ENCODE data around the gene AIFM3. TPM values are rescaled to one million over a fixed set of nuclear protein-coding genes. Genes with fewer than 3 reads are reported as not detected.
"Not testable (repeated sequence)": the region's sequence is repeated elsewhere in the genome, so short reads cannot be mapped to it uniquely, and the experiment has no call there.

AIFM3 gene
- total RNA-seq, 8 experiments from 2014 or later: 0.21 to 1.9 (median 0.72) TPM

GRCh38 chr22:21001601-21002325 lies 34.7 kb downstream of the AIFM3 start, which contains the start of gene THAP7:
THAP7 (minus strand) TSS chr22:21002118; CDS start chr22:21001911, 207 bp downstream.
- peak; percentile 82 to 93 (median 90) for ATAC-seq (replicated peaks in 6 of 8)
- WGBS, 10 experiments: 0 to 5% (median 0%) methylated on average over 4 to 38 of the region's 83 CpGs; no CpG with 5 or more reads in 4 of the 10 experiments
- in situ Hi-C loops (cut with MboI; ENCODE audit: low pct_unique_long_range_greater_than_20kb in 2 of 9, low sequenced_read_pairs in 9 of 9, unreplicated experiment in 9 of 9): loop anchor here in 2 of 9 experiments (25.0 kb wide), 2 partner anchors 89 to 111 kb away; partner anchors contain the start of gene CRKL (in 1 of the 2)
- H3K27ac ChIP-seq: peak within 1 kb of the TSS; percentile 98 to 100
- H3K4me1 ChIP-seq (replicated peaks in 1 of 2): peaks cover 17 to 23% of the 10 kb centered on the region in 2 donors
- peak within 1 kb of the TSS; percentile 67 to 93 (median 84) for H3K4me3 ChIP-seq

- in situ Hi-C loops (cut with MboI; ENCODE audit: low pct_unique_long_range_greater_than_20kb in 2 of 9, low sequenced_read_pairs in 9 of 9, unreplicated experiment in 9 of 9): loop anchor here in 2 of 9 experiments (25.0 kb wide), 2 partner anchors 91 to 109 kb away; partner anchors contain the start of gene CRKL (in 1 of the 2)
- 70 to 87% (median 80%) methylated on average over 1 to 3 of the region's 4 CpGs; no CpG with 5 or more reads in 4 of the 10 experiments for WGBS, 10 experiments
These were observed 36.7 kb downstream of the AIFM3 start for GRCh38 chr22:21003782-21004181.

GRCh38 chr22:21009208-21009607 lies 42.2 kb downstream of the AIFM3 start:
- not testable (repeated sequence) for ATAC-seq (replicated peaks in 6 of 8); H3K4me3 ChIP-seq; H3K27ac ChIP-seq
- WGBS, 10 experiments: 61 to 100% (median 89%) methylated on average over 1 to 8 of the region's 13 CpGs; no CpG with 5 or more reads in 6 of the 10 experiments
- in situ Hi-C loops (cut with MboI; ENCODE audit: low pct_unique_long_range_greater_than_20kb in 2 of 9, low sequenced_read_pairs in 9 of 9, unreplicated experiment in 9 of 9): loop anchor here in 2 of 9 experiments (25.0 kb wide), 2 partner anchors 97 to 103 kb away; partner anchors contain the start of gene CRKL (in 1 of the 2)
- peaks cover 8 to 19% of the 10 kb centered on the region in 2 donors for H3K4me1 ChIP-seq (replicated peaks in 1 of 2)

More at GRCh38 chr22:21003782-21004181, 36.7 kb downstream of the AIFM3 start:
- Histone ChIP-seq H3K4me3 (peak overlapping the region in 1 of 5 donors; percentile 81), H3K4me1 (replicated peaks in 1 of 2) (peaks cover 17 to 23% of the 10 kb centered on the region in 2 donors), H3K27ac (no peak overlapping the region)
- no peak for ATAC-seq (replicated peaks in 6 of 8)

DNA sequence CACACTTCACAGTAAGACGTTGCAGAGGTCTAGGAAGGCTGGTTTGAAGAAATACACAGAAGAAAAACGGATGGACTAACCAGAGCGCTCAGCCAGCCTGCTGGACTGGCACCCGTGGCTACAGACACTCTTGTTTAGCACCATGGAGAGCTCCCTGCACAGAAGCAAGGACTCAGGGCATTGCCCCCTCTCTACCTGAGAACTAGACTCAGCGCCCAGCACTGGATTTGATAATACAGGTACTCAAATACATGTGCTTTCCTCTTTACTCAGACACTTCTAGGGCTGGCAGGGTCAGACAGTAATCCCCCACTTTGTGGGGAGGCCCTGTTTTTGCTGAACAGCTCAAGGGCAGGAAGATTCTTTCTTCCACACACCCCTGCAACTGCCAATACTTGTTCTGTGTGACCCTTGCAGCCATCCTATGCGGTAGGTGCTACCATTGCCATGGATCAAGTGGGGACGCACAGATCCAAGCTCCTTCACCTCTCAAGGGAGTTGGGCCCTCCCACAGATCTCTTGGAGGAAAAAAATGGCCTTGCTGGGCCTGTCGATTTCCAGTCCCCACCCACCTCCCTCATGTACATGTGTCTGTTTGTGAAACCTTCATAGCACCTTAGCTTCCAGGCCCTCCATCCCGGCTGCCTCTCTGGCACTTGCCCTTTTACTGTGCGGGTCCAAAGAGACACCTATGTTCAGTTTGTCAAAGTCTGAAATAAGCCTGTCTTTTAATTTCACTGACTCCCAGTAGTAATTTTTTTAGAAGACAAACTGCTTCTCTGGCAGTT lies 42.8 kb downstream of the AIFM3 start:
- H3K27ac ChIP-seq: no peak overlapping the region
- H3K4me3 ChIP-seq: no peak overlapping the region
- peak in 1 of 8 experiments; percentile 17 for ATAC-seq (replicated peaks in 6 of 8)
- in situ Hi-C loops (cut with MboI; ENCODE audit: low pct_unique_long_range_greater_than_20kb in 2 of 9, low sequenced_read_pairs in 9 of 9, unreplicated experiment in 9 of 9): loop anchor here in 2 of 9 experiments (25.0 kb wide), 2 partner anchors 98 to 102 kb away; partner anchors contain the start of gene CRKL (in 1 of the 2)
- WGBS, 10 experiments: 33 to 84% (median 69%) methylated on average over 1 to 6 of the region's 10 CpGs; no CpG with 5 or more reads in 3 of the 10 experiments
- peaks cover 14 to 24% of the 10 kb centered on the region in 2 donors for H3K4me1 ChIP-seq (replicated peaks in 1 of 2)

DNA sequence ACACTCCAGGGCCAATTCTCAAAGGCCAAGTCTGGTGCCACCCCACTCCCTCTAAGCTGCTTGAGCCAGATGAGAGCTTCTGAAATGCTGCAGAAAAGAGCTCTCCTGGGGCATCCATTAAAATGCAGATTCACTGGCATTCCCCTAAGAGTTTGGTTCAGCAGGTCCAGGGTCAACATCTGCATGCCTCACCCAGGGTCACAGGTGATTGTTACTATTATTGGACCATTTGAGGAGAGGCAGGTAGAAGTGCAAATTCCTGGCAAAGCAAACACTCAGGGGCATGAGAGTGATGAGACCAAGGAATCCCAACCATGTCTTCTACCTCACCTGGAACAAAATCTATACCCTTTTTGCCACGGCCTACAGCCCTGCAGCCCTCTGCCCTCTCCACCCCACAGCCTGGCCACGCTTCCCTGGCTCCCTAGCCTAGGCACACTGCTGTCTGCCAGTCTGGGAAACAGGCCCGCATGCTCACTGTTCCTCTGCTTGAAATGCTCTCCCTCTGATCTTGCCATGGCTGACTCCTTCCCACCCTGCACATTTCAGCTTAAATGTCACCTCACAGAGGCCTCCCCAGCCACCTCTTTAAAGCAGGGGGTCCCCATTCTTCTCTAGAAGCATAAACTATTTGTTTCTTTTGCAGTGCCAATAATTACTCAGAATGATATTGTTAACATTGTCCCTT lies 43.5 kb downstream of the AIFM3 start:
- no peak overlapping the region for H3K27ac ChIP-seq
- in situ Hi-C loops (cut with MboI; ENCODE audit: low pct_unique_long_range_greater_than_20kb in 2 of 9, low sequenced_read_pairs in 9 of 9, unreplicated experiment in 9 of 9): loop anchor here in 2 of 9 experiments (25.0 kb wide), 2 partner anchors 98 to 102 kb away; partner anchors contain the start of gene CRKL (in 1 of the 2)
- H3K4me3 ChIP-seq: no peak overlapping the region
- WGBS, 10 experiments: 60 to 100% (median 100%) methylated on average over 1 to 3 of the region's 3 CpGs; no CpG with 5 or more reads in 7 of the 10 experiments
- peaks cover 20 to 31% of the 10 kb centered on the region in 2 donors for H3K4me1 ChIP-seq (replicated peaks in 1 of 2)
- no peak for ATAC-seq (replicated peaks in 6 of 8)

- ATAC-seq (replicated peaks in 6 of 8): no peak
- Histone ChIP-seq H3K27ac (peak overlapping the region in 1 of 2 donors; percentile 65), H3K4me1 (replicated peaks in 1 of 2) (peaks cover 33 to 50% of the 10 kb centered on the region in 2 donors), H3K4me3 (peak overlapping the region; percentile 42 to 51 (median 46))
- WGBS, 10 experiments: 63 to 100% (median 83%) methylated on average over 1 to 5 of the region's 14 CpGs; no CpG with 5 or more reads in 3 of the 10 experiments
- in situ Hi-C loops (cut with MboI; ENCODE audit: low pct_unique_long_range_greater_than_20kb in 2 of 9, low sequenced_read_pairs in 9 of 9, unreplicated experiment in 9 of 9): loop anchor here in 2 of 9 experiments (25.0 kb wide), 2 partner anchors 100 kb away; partner anchors contain the start of gene CRKL (in 1 of the 2)
These were observed 45.7 kb downstream of the AIFM3 start for GRCh38 chr22:21012446-21013407.

DNA sequence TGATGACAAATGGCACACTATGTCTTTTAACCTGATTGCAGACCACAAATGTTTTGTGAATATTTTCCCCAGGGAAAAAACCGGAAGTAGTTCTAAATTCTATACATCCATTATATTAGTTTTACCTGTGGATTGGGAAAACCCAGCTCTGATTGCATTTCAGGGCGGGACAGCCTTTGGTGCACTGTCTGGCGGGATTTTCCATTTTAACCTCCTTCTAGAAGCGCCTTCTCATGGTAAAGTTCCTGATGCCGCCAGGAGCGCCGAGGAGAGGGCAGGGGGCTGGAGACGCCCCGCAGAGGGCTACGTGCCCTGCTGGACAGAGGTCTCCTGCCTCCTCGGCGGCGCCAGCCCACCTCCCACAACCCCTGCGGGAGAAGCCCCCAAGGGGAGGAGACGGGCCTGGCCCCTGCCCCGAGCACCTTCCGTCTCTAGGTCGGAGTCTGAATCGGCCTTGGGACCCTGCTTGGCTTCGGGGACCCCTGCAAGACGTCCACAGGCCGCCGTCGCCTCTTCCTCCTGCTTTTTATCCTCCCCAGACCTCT lies 46.7 kb downstream of the AIFM3 start:
- H3K27ac ChIP-seq: peak overlapping the region; percentile 65 to 73
- peak; percentile 0 to 21 (median 14) for ATAC-seq (replicated peaks in 6 of 8)
- peaks cover 33 to 50% of the 10 kb centered on the region in 2 donors for H3K4me1 ChIP-seq (replicated peaks in 1 of 2)
- WGBS, 10 experiments: 0 to 67% (median 12%) methylated on average over 1 to 5 of the region's 24 CpGs; no CpG with 5 or more reads in 2 of the 10 experiments
- H3K4me3 ChIP-seq: peak overlapping the region; percentile 42 to 51 (median 46)
- in situ Hi-C loops (cut with MboI; ENCODE audit: low pct_unique_long_range_greater_than_20kb in 2 of 9, low sequenced_read_pairs in 9 of 9, unreplicated experiment in 9 of 9): loop anchor here in 2 of 9 experiments (25.0 kb wide), 2 partner anchors 99 to 101 kb away; partner anchors contain the start of gene CRKL (in 1 of the 2)

- Histone ChIP-seq H3K27ac (peak overlapping the region; percentile 81 to 91), H3K4me3 (peak overlapping the region; percentile 42 to 51 (median 46)), H3K4me1 (replicated peaks in 1 of 2) (peaks cover 33 to 50% of the 10 kb centered on the region in 2 donors)
- in situ Hi-C loops (cut with MboI; ENCODE audit: low pct_unique_long_range_greater_than_20kb in 2 of 9, low sequenced_read_pairs in 9 of 9, unreplicated experiment in 9 of 9): loop anchor here in 2 of 9 experiments (25.0 kb wide), 2 partner anchors 98 to 102 kb away; partner anchors contain the start of gene CRKL (in 1 of the 2)
- ATAC-seq (replicated peaks in 6 of 8): peak; percentile 86 to 96 (median 90)
- WGBS, 10 experiments: 0 to 1% (median 0%) methylated on average over 1 to 24 of the region's 40 CpGs; no CpG with 5 or more reads in 7 of the 10 experiments
These were observed 47.2 kb downstream of the AIFM3 start for GRCh38 chr22:21014202-21014725.

DNA sequence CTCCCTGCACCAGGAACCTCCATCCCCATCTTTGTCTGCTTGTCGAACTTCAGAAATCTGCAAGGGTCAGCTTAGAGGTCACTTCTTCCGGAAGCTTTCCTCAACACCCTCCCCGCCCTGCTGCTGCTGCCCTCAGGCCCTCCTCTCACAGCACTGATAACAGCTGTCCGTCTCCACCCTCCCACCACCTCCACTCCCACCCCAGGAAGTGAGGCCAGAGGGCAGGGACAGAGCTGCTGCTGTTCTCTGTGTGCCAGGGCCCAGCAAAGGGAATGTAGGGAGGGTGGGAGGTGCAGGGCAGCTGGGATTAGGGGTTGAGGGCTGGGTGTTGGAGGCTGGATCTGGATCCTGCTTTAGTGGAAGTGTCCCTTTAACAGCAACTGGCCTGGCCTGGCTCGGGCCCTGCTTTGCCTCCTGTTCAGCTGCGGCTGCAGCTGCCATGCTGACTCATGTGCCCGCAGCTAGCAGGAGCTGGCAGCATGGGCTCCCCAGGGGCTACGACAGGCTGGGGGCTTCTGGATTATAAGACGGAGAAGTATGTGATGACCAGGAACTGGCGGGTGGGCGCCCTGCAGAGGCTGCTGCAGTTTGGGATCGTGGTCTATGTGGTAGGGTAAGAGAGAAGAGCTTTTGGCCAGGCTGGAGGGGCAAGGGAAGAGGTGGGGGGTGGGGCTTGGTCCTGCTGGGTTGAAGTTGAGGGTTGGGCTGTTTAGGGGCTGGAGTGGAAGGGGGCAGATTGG lies 47.8 kb downstream of the AIFM3 start, which contains the start of gene P2RX6:
Gene P2RX6, plus strand, starts transcription at position 440 of the 740 bp plus-strand sequence. Its CDS starts 10 bp downstream, at position 450.
- ATAC-seq (replicated peaks in 6 of 8): peak; percentile 47 to 78 (median 68)
- H3K27ac ChIP-seq: peak within 1 kb of the TSS; percentile 81 to 91
- WGBS, 10 experiments: no CpG with 5 or more reads among the region's 12 CpGs
- in situ Hi-C loops (cut with MboI; ENCODE audit: low pct_unique_long_range_greater_than_20kb in 2 of 9, low sequenced_read_pairs in 9 of 9, unreplicated experiment in 9 of 9): loop anchor here in 2 of 9 experiments (25.0 kb wide), 2 partner anchors 97 to 103 kb away; partner anchors contain the start of gene CRKL (in 1 of the 2)
- peaks cover 33 to 48% of the 10 kb centered on the region in 2 donors for H3K4me1 ChIP-seq (replicated peaks in 1 of 2)
- H3K4me3 ChIP-seq: peak within 1 kb of the TSS; percentile 42 to 51 (median 46)

Measured in motor neuron (in vitro differentiated cells).